Measurements from ENCODE around the gene A4GALT.
A peak's percentile ranks its signal among the peaks of the same experiment; 100 is the strongest.
"Not testable (repeated sequence)": the region's sequence is repeated elsewhere in the genome, so short reads cannot be mapped to it uniquely, and the experiment has no call there.

A4GALT gene

GRCh38 chr22:42682113-42682851 lies 38.4 kb downstream of the A4GALT start:
- no peak for DNase-seq (ENCODE audit: low read depth)

- DNase-seq (ENCODE audit: low read depth): no peak
Observed at GRCh38 chr22:42680648-42681047, 40.0 kb downstream of the A4GALT start.

GRCh38 chr22:42679691-42680090 lies 41.0 kb downstream of the A4GALT start:
- no peak for DNase-seq (ENCODE audit: low read depth)

- DNase-seq (ENCODE audit: low read depth): no peak
Observed at GRCh38 chr22:42678894-42679293, 41.8 kb downstream of the A4GALT start.

- not testable (repeated sequence) for DNase-seq (ENCODE audit: low read depth)
Observed at GRCh38 chr22:42677936-42678335, 42.7 kb downstream of the A4GALT start.

- DNase-seq (ENCODE audit: low read depth): no peak
Observed at GRCh38 chr22:42676059-42676607, 44.5 kb downstream of the A4GALT start.

GRCh38 chr22:42673898-42674401 lies 46.7 kb downstream of the A4GALT start:
- DNase-seq (ENCODE audit: low read depth): no peak

GRCh38 chr22:42673071-42673470 lies 47.6 kb downstream of the A4GALT start:
- not testable (repeated sequence) for DNase-seq (ENCODE audit: low read depth)

GRCh38 chr22:42670921-42671709 lies 49.6 kb downstream of the A4GALT start:
- no peak for DNase-seq (ENCODE audit: low read depth)

GRCh38 chr22:42670046-42670445 lies 50.6 kb downstream of the A4GALT start:
- DNase-seq (ENCODE audit: low read depth): no peak

- not testable (repeated sequence) for DNase-seq (ENCODE audit: low read depth)
Observed at GRCh38 chr22:42666393-42666792, 54.3 kb downstream of the A4GALT start.

GRCh38 chr22:42664976-42665831 lies 55.5 kb downstream of the A4GALT start:
- no peak for DNase-seq (ENCODE audit: low read depth)

GRCh38 chr22:42661985-42662831 lies 58.5 kb downstream of the A4GALT start:
- peak; percentile 61 for DNase-seq (ENCODE audit: low read depth)

GRCh38 chr22:42656578-42656977 lies 64.1 kb downstream of the A4GALT start:
- DNase-seq (ENCODE audit: low read depth): no peak

- DNase-seq (ENCODE audit: low read depth): no peak
Observed at GRCh38 chr22:42655693-42656092, 65.0 kb downstream of the A4GALT start.

GRCh38 chr22:42654436-42655073 lies 66.1 kb downstream of the A4GALT start:
- no peak for DNase-seq (ENCODE audit: low read depth)

GRCh38 chr22:42653999-42654398 lies 66.7 kb downstream of the A4GALT start:
- DNase-seq (ENCODE audit: low read depth): no peak

GRCh38 chr22:42651134-42651533 lies 69.5 kb downstream of the A4GALT start:
- DNase-seq (ENCODE audit: low read depth): no peak

GRCh38 chr22:42649246-42650099 lies 71.2 kb downstream of the A4GALT start, which contains the start of gene CYB5R3:
Gene CYB5R3, minus strand, starts transcription at chr22:42649392. Its CDS starts 77 bp downstream, at chr22:42649315.
- DNase-seq (ENCODE audit: low read depth): peak; percentile 49
